WTC11 (cell line): Measurements from ENCODE around the gene TGM1. TPM values are rescaled to one million over a fixed set of nuclear protein-coding genes. Genes with fewer than 3 reads are reported as not detected.

ENCODE experiments used
- ATAC-seq: fragments of 200-7000 bp; cut with Tn5 transposase; 2 replicates; pipeline ENCODE4 v1.10.0; 2021; ENCODE audit warnings: mild to moderate bottlenecking, moderate library complexity
- CTCF ChIA-PET: fragments of 300-600 bp; sonication (Branson Sonifier 250); formaldehyde crosslinking; loops from one replicate; lab custom pipeline; 2021; ENCODE audit warnings: antibody characterized with exemption; lab: Charles Lee
- POLR2A ChIA-PET: fragments of 350-600 bp; sonication (Branson Sonifier 250); formaldehyde crosslinking; loops from one replicate; lab custom pipeline; 2021; ENCODE audit warnings: antibody characterized with exemption; lab: Charles Lee
- DNase-seq: peaks from one replicate; pipeline ENCODE4 v3.0.0; 2021; ENCODE audit warnings: low spot score
- H3K27ac Mint-ChIP-seq: 2 replicates; pipeline ENCODE4 v1.8.0; 2021; ENCODE audit warnings: mixed read lengths
- H3K27me3 Mint-ChIP-seq: 2 replicates; pipeline ENCODE4 v1.8.0; 2021; ENCODE audit warnings: low read depth, mild to moderate bottlenecking, moderate library complexity, mixed read lengths
- H3K36me3 Mint-ChIP-seq: 2 replicates; pipeline ENCODE4 v1.8.0; 2021; ENCODE audit warnings: mixed read lengths
- H3K4me1 Mint-ChIP-seq: 2 replicates; pipeline ENCODE4 v1.8.0; 2022; ENCODE audit warnings: mixed read lengths
- H3K4me3 Mint-ChIP-seq: 2 replicates; pipeline ENCODE4 v1.8.0; 2021; ENCODE audit warnings: mild to moderate bottlenecking, moderate library complexity, mixed read lengths
- H3K9me3 Mint-ChIP-seq: 2 replicates; pipeline ENCODE4 v1.8.0; 2021; ENCODE audit warnings: mixed read lengths
- CREB1 ChIP-seq: sonication (generic); formaldehyde crosslinking; IDR thresholded peaks from 2 replicates; pipeline ENCODE4 v1.8.0; 2023; ENCODE audit warnings: mild to moderate bottlenecking, missing genetic modification reagents
- ELF4 ChIP-seq: sonication (generic); formaldehyde crosslinking; IDR thresholded peaks from 2 replicates; pipeline ENCODE4 v1.8.1; 2022; ENCODE audit warnings: low read depth, mild to moderate bottlenecking, moderate library complexity, missing genetic modification reagents
- EMX1 ChIP-seq: fragments of 250-450 bp; sonication (Bioruptor Pico); IDR thresholded peaks from 2 replicates; pipeline ENCODE4 v1.8.0; 2021; ENCODE audit warnings: mild to moderate bottlenecking
- ESRRA ChIP-seq: sonication (generic); formaldehyde crosslinking; IDR thresholded peaks from 2 replicates; pipeline ENCODE4 v1.8.1; 2022; ENCODE audit warnings: mild to moderate bottlenecking, missing genetic modification reagents, borderline replicate concordance
- FOXJ3 ChIP-seq: sonication (generic); formaldehyde crosslinking; IDR thresholded peaks from 2 replicates; pipeline ENCODE4 v1.9.0; 2021; ENCODE audit warnings: missing genetic modification reagents, mild to moderate bottlenecking, borderline replicate concordance
- GTF2I ChIP-seq: fragments of 250-450 bp; sonication (Bioruptor Pico); conservative IDR thresholded peaks from 2 replicates; pipeline ENCODE4 v1.4.0; 2021; ENCODE audit warnings: mild to moderate bottlenecking
- MXD4 ChIP-seq: fragments of 250-450 bp; sonication (Bioruptor Pico); IDR thresholded peaks from 2 replicates; pipeline ENCODE4 v1.8.0; 2021; ENCODE audit warnings: mild to moderate bottlenecking, moderate library complexity, borderline replicate concordance
- NR2C2 ChIP-seq: sonication (generic); formaldehyde crosslinking; IDR thresholded peaks from 2 replicates; pipeline ENCODE4 v1.8.0; 2022; ENCODE audit warnings: mild to moderate bottlenecking, missing genetic modification reagents
- RORB ChIP-seq: fragments of 250-450 bp; sonication (Bioruptor Pico); IDR thresholded peaks from 2 replicates; pipeline ENCODE4 v1.9.0; 2021; ENCODE audit warnings: mild to moderate bottlenecking
- SP1 ChIP-seq: sonication (generic); formaldehyde crosslinking; conservative IDR thresholded peaks from 2 replicates; pipeline ENCODE4 v1.8.1; 2022; ENCODE audit warnings: missing genetic modification reagents
- TCF7 ChIP-seq: sonication (generic); formaldehyde crosslinking; IDR thresholded peaks from 2 replicates; pipeline ENCODE4 v1.8.0; 2022; ENCODE audit warnings: mild to moderate bottlenecking, low read depth, missing genetic modification reagents, moderate library complexity
- ZNF121 ChIP-seq: sonication (generic); formaldehyde crosslinking; IDR thresholded peaks from 2 replicates; pipeline ENCODE4 v1.8.0; 2023; ENCODE audit warnings: missing genetic modification reagents
- ZNF138 ChIP-seq: sonication (generic); formaldehyde crosslinking; conservative IDR thresholded peaks from 2 replicates; pipeline ENCODE4 v1.8.1; 2022; ENCODE audit warnings: mild to moderate bottlenecking, moderate library complexity, missing genetic modification reagents
- ZNF232 ChIP-seq: sonication (generic); formaldehyde crosslinking; IDR thresholded peaks from 2 replicates; pipeline ENCODE4 v1.8.0; 2022; ENCODE audit warnings: mild to moderate bottlenecking, missing genetic modification reagents
- total RNA-seq: library from RNA; stranded (reverse); gene quantifications from 3 replicates; pipeline ENCODE4 v1.2.3, GENCODE V29; 2021
- TF ChIP-seq, protein P1 (sequence below): sonication (generic); formaldehyde crosslinking; IDR thresholded peaks from 2 replicates; pipeline ENCODE4 v1.8.1; 2023; ENCODE audit warnings: mild to moderate bottlenecking, moderate library complexity, missing genetic modification reagents
- TF ChIP-seq, protein P2 (sequence below): sonication (generic); formaldehyde crosslinking; IDR thresholded peaks from 2 replicates; pipeline ENCODE4 v1.8.0; 2023; ENCODE audit warnings: missing genetic modification reagents
- TF ChIP-seq, protein P3 (sequence below): sonication (generic); formaldehyde crosslinking; IDR thresholded peaks from 2 replicates; pipeline ENCODE4 v1.8.0; 2022; ENCODE audit warnings: mild to moderate bottlenecking, missing genetic modification reagents
- TF ChIP-seq, protein P4 (sequence below): sonication (generic); formaldehyde crosslinking; conservative IDR thresholded peaks from 2 replicates; pipeline ENCODE4 v1.8.1; 2023; ENCODE audit warnings: mild to moderate bottlenecking, low read depth, missing genetic modification reagents, moderate library complexity

TGM1 gene
- total RNA-seq, 1 experiment from 2014 or later: 5.2 TPM

DNA sequence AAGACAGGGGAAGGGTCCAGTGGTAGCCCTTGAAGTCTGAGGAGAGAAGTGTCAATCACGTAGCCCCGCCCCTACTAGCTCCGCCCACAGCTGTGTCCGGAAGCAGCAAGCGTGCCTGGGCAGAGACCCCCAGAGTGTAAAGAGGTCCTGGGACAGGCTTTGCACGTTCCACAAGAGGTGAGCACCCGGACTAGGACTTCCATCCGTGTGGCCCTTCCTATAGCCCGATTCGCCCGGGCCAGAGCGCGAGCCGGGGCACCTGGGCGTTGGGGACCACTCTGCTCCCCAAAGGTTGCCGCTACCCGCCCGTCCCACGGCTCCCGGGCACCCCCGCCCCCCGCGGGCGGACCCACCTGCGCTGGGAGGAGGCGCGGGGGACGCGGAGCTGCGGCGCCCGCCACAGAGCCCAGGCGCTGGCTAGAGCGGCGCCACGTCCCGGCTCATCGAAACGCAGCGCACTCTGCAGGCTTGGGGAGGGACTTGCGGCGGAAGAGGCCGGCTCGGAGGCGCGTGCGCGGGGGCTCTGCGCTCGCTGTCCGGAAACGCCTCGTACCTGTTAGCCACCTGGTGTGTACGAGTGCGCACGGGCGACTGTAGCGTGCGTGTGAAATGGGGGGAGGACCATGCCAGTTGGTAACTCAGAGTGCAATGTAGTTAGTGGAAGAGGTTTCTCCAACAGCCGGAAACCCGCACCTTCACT lies 8.3 kb upstream of the TGM1 start, which contains the start of gene RABGGTA (continued):
- TF ChIP-seq, protein P1, sequence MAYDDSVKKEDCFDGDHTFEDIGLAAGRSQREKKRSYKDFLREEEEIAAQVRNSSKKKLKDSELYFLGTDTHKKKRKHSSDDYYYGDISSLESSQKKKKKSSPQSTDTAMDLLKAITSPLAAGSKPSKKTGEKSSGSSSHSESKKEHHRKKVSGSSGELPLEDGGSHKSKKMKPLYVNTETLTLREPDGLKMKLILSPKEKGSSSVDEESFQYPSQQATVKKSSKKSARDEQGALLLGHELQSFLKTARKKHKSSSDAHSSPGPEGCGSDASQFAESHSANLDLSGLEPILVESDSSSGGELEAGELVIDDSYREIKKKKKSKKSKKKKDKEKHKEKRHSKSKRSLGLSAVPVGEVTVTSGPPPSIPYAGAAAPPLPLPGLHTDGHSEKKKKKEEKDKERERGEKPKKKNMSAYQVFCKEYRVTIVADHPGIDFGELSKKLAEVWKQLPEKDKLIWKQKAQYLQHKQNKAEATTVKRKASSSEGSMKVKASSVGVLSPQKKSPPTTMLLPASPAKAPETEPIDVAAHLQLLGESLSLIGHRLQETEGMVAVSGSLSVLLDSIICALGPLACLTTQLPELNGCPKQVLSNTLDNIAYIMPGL (CRISPR knock-in tag): peak; percentile 99
- TF ChIP-seq ZNF121 (no peak), ZNF138 (CRISPR knock-in tag) (no peak), NR2C2 (CRISPR knock-in tag) (no peak), ESRRA (CRISPR knock-in tag) (peak; percentile 68; the same call in 1 of the 2 replicates), FOXJ3 (no peak), ELF4 (CRISPR knock-in tag) (0 out of 2 replicates have a peak, but pooled peaks have one; percentile 56), CREB1 (CRISPR knock-in tag) (no peak), MXD4 (CRISPR knock-in tag) (no peak), RORB (CRISPR knock-in tag) (no peak), EMX1 (CRISPR knock-in tag) (no peak), ZNF232 (peak; percentile 78; the same call in 1 of the 2 replicates), SP1 (CRISPR knock-in tag) (peak; percentile 92)
- TF ChIP-seq, protein P2, sequence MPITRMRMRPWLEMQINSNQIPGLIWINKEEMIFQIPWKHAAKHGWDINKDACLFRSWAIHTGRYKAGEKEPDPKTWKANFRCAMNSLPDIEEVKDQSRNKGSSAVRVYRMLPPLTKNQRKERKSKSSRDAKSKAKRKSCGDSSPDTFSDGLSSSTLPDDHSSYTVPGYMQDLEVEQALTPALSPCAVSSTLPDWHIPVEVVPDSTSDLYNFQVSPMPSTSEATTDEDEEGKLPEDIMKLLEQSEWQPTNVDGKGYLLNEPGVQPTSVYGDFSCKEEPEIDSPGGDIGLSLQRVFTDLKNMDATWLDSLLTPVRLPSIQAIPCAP (CRISPR knock-in tag): no peak
- TF ChIP-seq, protein P3, sequence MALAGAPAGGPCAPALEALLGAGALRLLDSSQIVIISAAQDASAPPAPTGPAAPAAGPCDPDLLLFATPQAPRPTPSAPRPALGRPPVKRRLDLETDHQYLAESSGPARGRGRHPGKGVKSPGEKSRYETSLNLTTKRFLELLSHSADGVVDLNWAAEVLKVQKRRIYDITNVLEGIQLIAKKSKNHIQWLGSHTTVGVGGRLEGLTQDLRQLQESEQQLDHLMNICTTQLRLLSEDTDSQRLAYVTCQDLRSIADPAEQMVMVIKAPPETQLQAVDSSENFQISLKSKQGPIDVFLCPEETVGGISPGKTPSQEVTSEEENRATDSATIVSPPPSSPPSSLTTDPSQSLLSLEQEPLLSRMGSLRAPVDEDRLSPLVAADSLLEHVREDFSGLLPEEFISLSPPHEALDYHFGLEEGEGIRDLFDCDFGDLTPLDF (CRISPR knock-in tag): no peak
- TF ChIP-seq, protein P4, sequence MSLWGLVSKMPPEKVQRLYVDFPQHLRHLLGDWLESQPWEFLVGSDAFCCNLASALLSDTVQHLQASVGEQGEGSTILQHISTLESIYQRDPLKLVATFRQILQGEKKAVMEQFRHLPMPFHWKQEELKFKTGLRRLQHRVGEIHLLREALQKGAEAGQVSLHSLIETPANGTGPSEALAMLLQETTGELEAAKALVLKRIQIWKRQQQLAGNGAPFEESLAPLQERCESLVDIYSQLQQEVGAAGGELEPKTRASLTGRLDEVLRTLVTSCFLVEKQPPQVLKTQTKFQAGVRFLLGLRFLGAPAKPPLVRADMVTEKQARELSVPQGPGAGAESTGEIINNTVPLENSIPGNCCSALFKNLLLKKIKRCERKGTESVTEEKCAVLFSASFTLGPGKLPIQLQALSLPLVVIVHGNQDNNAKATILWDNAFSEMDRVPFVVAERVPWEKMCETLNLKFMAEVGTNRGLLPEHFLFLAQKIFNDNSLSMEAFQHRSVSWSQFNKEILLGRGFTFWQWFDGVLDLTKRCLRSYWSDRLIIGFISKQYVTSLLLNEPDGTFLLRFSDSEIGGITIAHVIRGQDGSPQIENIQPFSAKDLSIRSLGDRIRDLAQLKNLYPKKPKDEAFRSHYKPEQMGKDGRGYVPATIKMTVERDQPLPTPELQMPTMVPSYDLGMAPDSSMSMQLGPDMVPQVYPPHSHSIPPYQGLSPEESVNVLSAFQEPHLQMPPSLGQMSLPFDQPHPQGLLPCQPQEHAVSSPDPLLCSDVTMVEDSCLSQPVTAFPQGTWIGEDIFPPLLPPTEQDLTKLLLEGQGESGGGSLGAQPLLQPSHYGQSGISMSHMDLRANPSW (CRISPR knock-in tag): no peak

DNA sequence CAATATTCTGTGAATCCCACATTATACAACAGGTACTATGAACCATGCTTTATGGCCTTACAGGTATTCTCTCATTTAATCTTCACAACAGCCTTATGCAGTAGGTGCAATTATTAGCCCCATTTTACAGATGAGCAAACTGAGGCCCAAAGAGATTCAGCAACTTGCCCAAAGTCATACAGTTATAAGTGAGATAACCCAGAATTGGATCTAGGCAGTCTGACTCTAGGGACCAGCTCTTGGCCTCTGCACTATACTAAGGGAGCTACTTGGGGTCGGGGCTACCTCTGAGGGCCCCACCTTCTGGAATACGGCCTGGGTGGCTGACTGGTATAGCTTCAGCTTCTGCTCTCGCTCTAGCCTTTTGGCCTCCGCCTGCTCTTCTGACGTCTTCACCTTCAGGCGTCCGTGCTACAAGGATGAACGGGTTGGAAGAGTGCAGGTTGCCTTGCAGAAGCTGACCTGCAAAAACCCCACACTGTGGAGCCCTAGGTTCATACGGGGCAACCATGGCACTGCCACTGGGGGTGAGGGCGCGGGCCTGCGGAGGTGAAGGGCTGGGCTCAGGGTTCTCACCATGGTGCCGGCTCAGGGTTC lies 7.7 kb upstream of the TGM1 start:
- DNase-seq: no peak
- POLR2A ChIA-PET: interaction anchor here (0.5 to 1.5 kb wide), 12 partner anchors 8 to 143 kb away, joined by 3 to 20 read pairs (median 4); partner anchors contain the start of genes DHRS1, GMPR2, NEDD8 and NOP9
- H3K27me3 Mint-ChIP-seq: no peaks in the 10 kb centered on the region
- peak overlapping the region; percentile 72 for H3K4me3 Mint-ChIP-seq
- H3K27ac Mint-ChIP-seq: peak overlapping the region; percentile 87
- TF ChIP-seq GTF2I (peak; percentile 64; the same call in 1 of the 2 replicates), TCF7 (CRISPR knock-in tag) (no peak), RORB (CRISPR knock-in tag) (no peak)
- TF ChIP-seq, all 79 proteins: peak for 1
- CTCF ChIA-PET: interaction anchor here (0.6 to 5.8 kb wide), 22 partner anchors 8 to 1275 kb away, joined by 3 to 77 read pairs (median 6); partner anchors contain the start of genes CHMP4A, CIDEB, DHRS1 and IRF9
- peak; percentile 12 for ATAC-seq
- Mint-ChIP-seq H3K4me1 (peaks cover 16% of the 10 kb centered on the region), H3K36me3 (peaks cover 4% of the 10 kb centered on the region; the same call in 1 of the 2 replicates), H3K9me3 (no peaks in the 10 kb centered on the region)
